GM23248 (cell line): ENCODE data around the gene CLPTM1L. TPM values are rescaled to one million over a fixed set of nuclear protein-coding genes. Genes with fewer than 3 reads are reported as not detected.
"Not testable (repeated sequence)": the region's sequence is repeated elsewhere in the genome, so short reads cannot be mapped to it uniquely, and the experiment has no call there.

Experiments
- DNase-seq: peaks from one replicate; pipeline ENCODE4 v3.0.0-alpha.2; 2015
- H2AFZ ChIP-seq: fragments of 200-600 bp; sonication (generic); 2 replicates; pipeline ENCODE4 v1.6.1; 2016; ENCODE audit warnings: antibody characterized with exemption
- H3F3A ChIP-seq: fragments of 200-600 bp; sonication (generic); 2 replicates; pipeline ENCODE4 v1.6.1; 2016; ENCODE audit warnings: mild to moderate bottlenecking, antibody characterized with exemption, mixed run types; ENCODE audit not compliant: insufficient read depth
- H3K27ac ChIP-seq: fragments of 200-600 bp; sonication (generic); 2 replicates; pipeline ENCODE4 v1.5.1; 2016; ENCODE audit warnings: mild to moderate bottlenecking
- H3K27me3 ChIP-seq: fragments of 200-600 bp; sonication (generic); replicated peaks from 2 replicates; pipeline ENCODE4 v1.6.1; 2016; ENCODE audit warnings: mild to moderate bottlenecking; ENCODE audit not compliant: insufficient read depth
- H3K36me3 ChIP-seq: fragments of 200-600 bp; sonication (generic); 2 replicates; pipeline ENCODE4 v1.6.1; 2016; ENCODE audit warnings: low read depth, mild to moderate bottlenecking
- H3K4me1 ChIP-seq: fragments of 200-600 bp; sonication (generic); 2 replicates; pipeline ENCODE4 v1.6.1; 2016; ENCODE audit warnings: mild to moderate bottlenecking; ENCODE audit not compliant: insufficient read depth
- H3K4me2 ChIP-seq: fragments of 200-600 bp; sonication (generic); one replicate; pipeline ENCODE4 v1.6.1; 2016; ENCODE audit warnings: mild to moderate bottlenecking; ENCODE audit not compliant: unreplicated experiment
- H3K4me3 ChIP-seq: fragments of 200-600 bp; sonication (generic); 2 replicates; pipeline ENCODE4 v1.5.1; 2016; ENCODE audit warnings: mild to moderate bottlenecking
- H3K79me2 ChIP-seq: fragments of 200-600 bp; sonication (generic); 2 replicates; pipeline ENCODE4 v1.6.1; 2016; ENCODE audit warnings: mild to moderate bottlenecking; ENCODE audit not compliant: insufficient read depth
- H3K9ac ChIP-seq: fragments of 200-600 bp; sonication (generic); 2 replicates; pipeline ENCODE4 v1.6.1; 2016; ENCODE audit warnings: mild to moderate bottlenecking
- H3K9me2 ChIP-seq: fragments of 200-600 bp; sonication (generic); 2 replicates; pipeline ENCODE4 v1.6.1; 2016; ENCODE audit warnings: mixed run types, mild to moderate bottlenecking, moderate library complexity; ENCODE audit not compliant: insufficient read depth
- H3K9me3 ChIP-seq: fragments of 200-600 bp; sonication (generic); one replicate; pipeline ENCODE4 v1.6.1; 2017; ENCODE audit warnings: low read depth
- H4K20me1 ChIP-seq: fragments of 200-600 bp; sonication (generic); 2 replicates; pipeline ENCODE4 v1.6.0; 2016; ENCODE audit not compliant: insufficient read depth
- EZH2 ChIP-seq: fragments of 200-600 bp; sonication (generic); IDR thresholded peaks from 2 replicates; pipeline ENCODE4 v1.6.1; 2018; ENCODE audit warnings: antibody characterized with exemption, mild to moderate bottlenecking; ENCODE audit not compliant: insufficient read depth, poor library complexity, severe bottlenecking
- EZH2phosphoT487 ChIP-seq: fragments of 200-600 bp; sonication (generic); IDR thresholded peaks from 2 replicates; pipeline ENCODE4 v1.6.1; 2018; ENCODE audit warnings: antibody characterized with exemption, moderate library complexity, mild to moderate bottlenecking, low read depth; ENCODE audit not compliant: insufficient read depth
- WGBS, 2 experiments: methylation state at CpG; one replicate each; pipeline ENCODE4 v1.1.6; 2015 to 2017; ENCODE audit warnings: low lambda C conversion rate in 2 of 2, low coverage in 1 of 2; ENCODE audit errors: missing lambda C conversion rate in 2 of 2; 5-methylcytosine and 5-hydroxymethylcytosine counted together
- in situ Hi-C: fragments of 300-500 bp; cut with MboI; formaldehyde crosslinking; loops from 2 replicates; pipeline ENCODE4 v1.15.0; 2020
- polyA plus RNA-seq: library from polyadenylated mRNA; unstranded; fragments of >200 nt; fragmentation: Nextera tagmentation; extraction: Ambion mirVana; gene quantifications from 2 replicates; pipeline ENCODE4 v1.2.1, GENCODE V29; 2016
- total RNA-seq: library from RNA; depleted of rRNA; stranded (reverse); fragments of >200 nt; shearing (Covaris generic); gene quantifications from 2 replicates; pipeline ENCODE4 v1.2.3, GENCODE V29; 2014

Gene CLPTM1L
- total and polyA plus RNA-seq, 2 experiments from 2014 or later: 25.6 to 135 TPM

DNA sequence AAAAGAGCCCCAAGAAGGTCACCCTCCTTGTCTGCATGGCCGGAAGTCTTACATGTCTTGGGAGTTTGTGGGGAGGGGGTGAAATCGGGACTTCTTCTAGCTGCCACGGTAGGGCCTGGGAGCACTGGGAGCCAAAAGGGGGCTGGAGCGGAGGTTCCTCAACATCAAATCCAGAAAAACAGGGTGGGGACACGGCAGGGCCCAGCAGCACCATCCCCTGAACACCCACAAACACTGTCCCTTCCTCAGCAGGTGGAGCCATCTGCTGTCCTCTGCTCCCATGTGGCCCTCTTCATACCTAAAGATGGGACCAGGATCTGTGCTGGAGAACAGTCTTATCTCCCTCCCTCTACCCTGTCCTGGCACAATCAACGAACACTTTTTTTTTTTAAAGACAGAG lies 52.8 kb downstream of the CLPTM1L start:
- H3K9me2 ChIP-seq: no peaks in the 10 kb centered on the region
- peaks cover 13% of the 10 kb centered on the region for H3K27me3 ChIP-seq
- in situ Hi-C loops: no loop called here
- H2AFZ ChIP-seq: no peak overlapping the region
- H3K4me1 ChIP-seq: no peaks in the 10 kb centered on the region
- DNase-seq: no peak
- H3K79me2 ChIP-seq: no peaks in the 10 kb centered on the region
- no peak overlapping the region for H3K27ac ChIP-seq
- H3K9me3 ChIP-seq: peaks cover 5% of the 10 kb centered on the region
- 31 to 36% methylated on average over 6 of the region's 6 CpGs for WGBS, 2 experiments
- no peak overlapping the region for H3K9ac ChIP-seq
- no peak overlapping the region for H3K4me2 ChIP-seq
- no peaks in the 10 kb centered on the region for H3F3A ChIP-seq
- H3K36me3 ChIP-seq: no peaks in the 10 kb centered on the region
- no peaks in the 10 kb centered on the region for H4K20me1 ChIP-seq
- H3K4me3 ChIP-seq: no peak overlapping the region
- TF ChIP-seq EZH2phosphoT487 (no peak), EZH2 (no peak)

DNA sequence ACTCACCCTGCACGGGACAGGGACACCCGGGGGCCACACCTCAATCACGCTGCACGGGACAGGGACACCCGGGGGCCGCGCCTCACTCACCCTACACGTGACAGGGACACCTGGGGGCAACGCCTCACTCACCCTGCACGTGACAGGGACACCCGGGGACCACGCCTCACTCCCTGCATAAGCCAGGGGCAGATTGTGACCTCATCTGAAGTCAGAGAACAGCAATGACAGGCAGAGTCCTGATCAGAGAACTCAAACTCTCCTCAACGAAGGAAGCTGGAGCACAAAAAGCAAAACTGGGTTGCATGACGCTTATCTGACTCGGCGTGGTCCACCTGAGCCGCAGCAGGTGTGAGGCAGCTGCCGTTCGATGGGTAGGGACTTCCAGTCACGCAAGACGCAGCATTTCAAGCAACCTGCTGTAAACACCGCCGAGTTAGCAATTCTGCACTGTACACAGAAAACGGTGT lies 53.3 kb downstream of the CLPTM1L start:
- in situ Hi-C loops: no loop called here
- no peak overlapping the region for H2AFZ ChIP-seq
- H3F3A ChIP-seq: no peaks in the 10 kb centered on the region
- H3K9ac ChIP-seq: no peak overlapping the region
- no peaks in the 10 kb centered on the region for H3K36me3 ChIP-seq
- H3K4me3 ChIP-seq: no peak overlapping the region
- TF ChIP-seq EZH2phosphoT487 (no peak), EZH2 (no peak)
- H3K27me3 ChIP-seq: peaks cover 13% of the 10 kb centered on the region
- H4K20me1 ChIP-seq: no peaks in the 10 kb centered on the region
- no peak for DNase-seq
- H3K27ac ChIP-seq: no peak overlapping the region
- H3K9me3 ChIP-seq: peaks cover 5% of the 10 kb centered on the region
- H3K4me1 ChIP-seq: no peaks in the 10 kb centered on the region
- no peaks in the 10 kb centered on the region for H3K9me2 ChIP-seq
- 78% methylated on average over 20 to 24 of the region's 24 CpGs for WGBS, 2 experiments
- no peak overlapping the region for H3K4me2 ChIP-seq
- no peaks in the 10 kb centered on the region for H3K79me2 ChIP-seq

DNA sequence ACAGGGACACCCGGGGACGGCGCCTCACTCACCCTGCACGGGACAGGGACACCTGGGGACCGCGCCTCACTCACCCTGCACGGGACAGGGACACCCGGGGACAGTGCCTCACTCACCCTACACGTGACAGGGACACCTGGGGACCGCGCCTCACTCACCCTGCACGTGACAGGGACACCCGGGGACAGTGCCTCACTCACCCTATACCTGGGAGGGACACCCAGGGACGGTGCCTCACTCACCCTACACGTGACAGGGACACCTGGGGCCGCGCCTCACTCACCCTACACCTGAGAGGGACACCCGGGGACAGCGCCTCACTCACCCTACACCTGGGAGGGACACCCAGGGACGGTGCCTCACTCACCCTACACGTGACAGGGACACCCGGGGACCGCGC lies 53.9 kb downstream of the CLPTM1L start:
- H3K27me3 ChIP-seq, H3F3A ChIP-seq, H3K4me1 ChIP-seq, DNase-seq, H3K79me2 ChIP-seq, H3K4me2 ChIP-seq, H3K9ac ChIP-seq, H3K36me3 ChIP-seq, in situ Hi-C loops, H3K27ac ChIP-seq, H3K9me3 ChIP-seq, H3K9me2 ChIP-seq, H4K20me1 ChIP-seq, H2AFZ ChIP-seq, H3K4me3 ChIP-seq: not testable (repeated sequence)
- WGBS, 2 experiments: 81% methylated on average over 24 of the region's 24 CpGs; no CpG with 5 or more reads in 1 of the 2 experiments

DNA sequence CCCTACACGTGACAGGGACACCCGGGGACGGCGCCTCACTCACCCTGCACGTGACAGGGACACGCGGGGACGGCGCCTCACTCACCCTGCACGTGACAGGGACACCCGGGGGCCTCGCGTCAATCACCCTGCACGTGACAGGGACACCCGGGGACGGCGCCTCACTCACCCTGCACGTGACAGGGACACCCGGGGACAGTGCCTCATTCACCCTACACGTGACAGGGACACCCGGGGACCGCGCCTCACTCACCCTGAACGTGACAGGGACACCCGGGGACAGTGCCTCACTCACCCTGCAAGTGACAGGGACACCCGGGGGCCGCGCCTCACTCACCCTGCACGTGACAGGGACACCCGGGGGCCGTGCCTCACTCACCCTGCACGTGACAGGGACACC lies 55.3 kb downstream of the CLPTM1L start:
- H3K36me3 ChIP-seq, H3K4me1 ChIP-seq, in situ Hi-C loops, H3K27me3 ChIP-seq, H3K4me2 ChIP-seq, H3K9me3 ChIP-seq, H2AFZ ChIP-seq, H3K79me2 ChIP-seq, H3F3A ChIP-seq, H3K9me2 ChIP-seq, H3K4me3 ChIP-seq, DNase-seq, H3K27ac ChIP-seq, H3K9ac ChIP-seq, H4K20me1 ChIP-seq: not testable (repeated sequence)
- WGBS, 2 experiments: 60 to 85% methylated on average over 1 to 32 of the region's 32 CpGs
